ENCODE measurements around the gene CHP2. TPM values are rescaled to one million over a fixed set of nuclear protein-coding genes. Genes with fewer than 3 reads are reported as not detected.
"Not testable (repeated sequence)": the region's sequence is repeated elsewhere in the genome, so short reads cannot be mapped to it uniquely, and the experiment has no call there.

The CHP2 gene
- total RNA-seq, 4 donors from 2014 or later: 60.3 to 102 (median 99.6) TPM

- TF ChIP-seq CTCF (IDR thresholded peaks at IDR 0.05): no peak
- TF ChIP-seq EP300 (IDR thresholded peaks at IDR 0.05): no peak
- TF ChIP-seq POLR2A (IDR thresholded peaks at IDR 0.05): no peak
- TF ChIP-seq POLR2AphosphoS5 (IDR thresholded peaks at IDR 0.05): no peak
- WGBS: 96% methylated on average over 3 of the region's 3 CpGs
Observed at GRCh38 chr16:23710504-23710903, 44.3 kb upstream of the CHP2 start.

GRCh38 chr16:23711785-23712184 is 43.0 kb upstream of the CHP2 start:
- no peak for DNase-seq (ENCODE audit: low spot score in 2 of 2)
- Histone ChIP-seq H3K36me3 (no peaks in the 10 kb centered on the region), H3K4me3 (no peak overlapping the region), H3K27me3 (peaks cover 34% of the 10 kb centered on the region), H3K9me3 (no peaks in the 10 kb centered on the region), H3K4me1 (peaks cover 3% of the 10 kb centered on the region), H3K27ac (no peak overlapping the region)
- WGBS: 78% methylated on average over 4 of the region's 4 CpGs
- TF ChIP-seq POLR2A (IDR thresholded peaks at IDR 0.05) (no peak), CTCF (IDR thresholded peaks at IDR 0.05) (no peak), EP300 (IDR thresholded peaks at IDR 0.05) (no peak), POLR2AphosphoS5 (IDR thresholded peaks at IDR 0.05) (no peak)

More at GRCh38 chr16:23710504-23710903, 44.3 kb upstream of the CHP2 start:
- Histone ChIP-seq H3K27me3 (peaks cover 32% of the 10 kb centered on the region), H3K9me3 (no peaks in the 10 kb centered on the region), H3K36me3 (no peaks in the 10 kb centered on the region), H3K4me3 (no peak overlapping the region), H3K27ac (no peak overlapping the region), H3K4me1 (peaks cover 3% of the 10 kb centered on the region)
- no peak for DNase-seq (ENCODE audit: low spot score in 2 of 2)

GRCh38 chr16:23712976-23713375 is 41.9 kb upstream of the CHP2 start, which contains the start of gene ERN2:
Gene ERN2, minus strand, starts transcription at chr16:23713222. Its CDS starts 35 bp downstream, at chr16:23713187.
- Histone ChIP-seq H3K36me3 (no peaks in the 10 kb centered on the region), H3K4me1 (peaks cover 3% of the 10 kb centered on the region), H3K27me3 (peaks cover 37% of the 10 kb centered on the region), H3K4me3 (peak within 1 kb of the TSS; percentile 12), H3K9me3 (no peaks in the 10 kb centered on the region), H3K27ac (no peak within 1 kb of the TSS)
- DNase-seq (ENCODE audit: low spot score in 2 of 2): peak in 1 of 2 donors; percentile 70
- no CpG with 5 or more reads among the region's 37 CpGs for WGBS
- no peak for TF ChIP-seq EP300 (IDR thresholded peaks at IDR 0.05)
- TF ChIP-seq POLR2A (IDR thresholded peaks at IDR 0.05): no peak
- TF ChIP-seq CTCF (IDR thresholded peaks at IDR 0.05): no peak
- no peak for TF ChIP-seq POLR2AphosphoS5 (IDR thresholded peaks at IDR 0.05)

- H3K36me3 ChIP-seq: no peaks in the 10 kb centered on the region
- H3K27me3 ChIP-seq: peaks cover 30% of the 10 kb centered on the region
- TF ChIP-seq CTCF (IDR thresholded peaks at IDR 0.05) (no peak), EP300 (IDR thresholded peaks at IDR 0.05) (no peak), POLR2AphosphoS5 (IDR thresholded peaks at IDR 0.05) (no peak), POLR2A (IDR thresholded peaks at IDR 0.05) (no peak)
- H3K9me3 ChIP-seq: no peaks in the 10 kb centered on the region
- H3K4me1 ChIP-seq: peaks cover 3% of the 10 kb centered on the region
- WGBS: 85% methylated on average over 5 of the region's 5 CpGs
- DNase-seq (ENCODE audit: low spot score in 2 of 2): no peak
- no peak overlapping the region for H3K27ac ChIP-seq
- no peak overlapping the region for H3K4me3 ChIP-seq
Observed at GRCh38 chr16:23716484-23716883, 38.3 kb upstream of the CHP2 start.

DNA sequence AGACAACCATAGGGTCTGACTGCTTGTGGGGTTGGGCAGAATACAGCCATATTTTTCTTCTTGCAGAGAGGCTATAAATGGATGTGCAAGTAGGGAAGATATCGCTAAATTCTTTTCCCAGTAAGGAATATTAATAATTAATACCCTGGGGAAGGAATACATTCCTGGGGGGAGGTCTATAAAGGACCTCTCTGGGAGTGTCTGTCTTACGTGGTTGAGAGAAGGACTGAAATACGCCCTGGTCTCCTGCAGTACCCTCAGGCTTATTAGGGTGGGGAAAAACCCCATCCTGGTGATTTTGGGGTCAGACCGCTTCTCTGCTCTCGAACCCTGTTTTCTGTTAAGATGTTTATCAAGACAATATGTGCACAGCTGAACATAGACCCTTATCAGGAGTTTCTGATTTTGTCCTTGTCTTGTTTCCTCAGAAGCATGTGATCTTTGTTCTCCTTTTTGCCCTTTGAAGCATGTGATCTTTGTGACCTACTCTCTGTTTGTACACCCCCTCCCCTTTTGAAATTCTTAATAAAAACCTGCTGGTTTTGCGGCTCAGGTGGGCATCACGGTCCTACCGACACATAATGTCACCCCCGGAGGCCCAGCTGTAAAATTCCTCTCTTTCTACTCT is 32.1 kb upstream of the CHP2 start:
- WGBS: 80% methylated on average over 9 of the region's 9 CpGs
- not testable (repeated sequence) for DNase-seq (ENCODE audit: low spot score in 2 of 2); H3K9me3 ChIP-seq

More for the DNA sequence above, 32.1 kb upstream of the CHP2 start:
- not testable (repeated sequence) for H3K27me3 ChIP-seq, H3K36me3 ChIP-seq, H3K4me3 ChIP-seq, H3K27ac ChIP-seq, H3K4me1 ChIP-seq
